SJSA1 (cell line): ENCODE data around the gene ZFYVE19. TPM values are rescaled to one million over a fixed set of nuclear protein-coding genes. Genes with fewer than 3 reads are reported as not detected.

Source experiments
- DNase-seq, 2 experiments: peaks; one replicate each; pipeline ENCODE4 v3.0.0-alpha.2; 2015 to 2020; ENCODE audit warnings: low spot score in 2 of 2, low read depth in 1 of 2
- H3K27ac ChIP-seq: fragments of 250-450 bp; sonication (Bioruptor Pico); 2 replicates; pipeline ENCODE4 v1.5.1; 2020; ENCODE audit warnings: mild to moderate bottlenecking, moderate library complexity
- H3K27me3 ChIP-seq: fragments of 250-450 bp; sonication (Bioruptor Pico); replicated peaks from 2 replicates; pipeline ENCODE4 v1.5.1; 2020; ENCODE audit warnings: mild to moderate bottlenecking, moderate library complexity
- H3K36me3 ChIP-seq: fragments of 250-450 bp; sonication (Bioruptor Pico); 2 replicates; pipeline ENCODE4 v1.5.1; 2020; ENCODE audit warnings: mild to moderate bottlenecking
- H3K4me1 ChIP-seq: fragments of 250-450 bp; sonication (Bioruptor Pico); replicated peaks from 2 replicates; pipeline ENCODE4 v1.6.1; 2021; ENCODE audit warnings: mild to moderate bottlenecking
- H3K4me3 ChIP-seq: fragments of 250-450 bp; sonication (Bioruptor Pico); 2 replicates; pipeline ENCODE4 v1.5.1; 2020; ENCODE audit warnings: mild to moderate bottlenecking
- H3K9me3 ChIP-seq: fragments of 250-450 bp; sonication (Bioruptor Pico); replicated peaks from 2 replicates; pipeline ENCODE4 v1.5.1; 2020; ENCODE audit warnings: mild to moderate bottlenecking
- total RNA-seq: library from RNA; depleted of rRNA; stranded (reverse); fragments of >200 nt; shearing (Covaris generic); gene quantifications from 2 replicates; pipeline ENCODE4 v1.2.3, GENCODE V29; 2014

The ZFYVE19 gene
- total RNA-seq, 1 experiment from 2014 or later, result 33.8 TPM

GRCh38 chr15:40815042-40815698 lies 8.3 kb downstream of the ZFYVE19 start:
- Histone ChIP-seq H3K27ac (no peak overlapping the region), H3K27me3 (no peaks in the 10 kb centered on the region), H3K36me3 (peaks cover 29% of the 10 kb centered on the region), H3K9me3 (no peaks in the 10 kb centered on the region), H3K4me3 (no peak overlapping the region), H3K4me1 (no peaks in the 10 kb centered on the region)
- no peak for DNase-seq

- DNase-seq, result no peak
- Histone ChIP-seq H3K27ac (no peak overlapping the region), H3K36me3 (peaks cover 10% of the 10 kb centered on the region; the same call in 1 of the 2 replicates), H3K27me3 (no peaks in the 10 kb centered on the region), H3K4me3 (no peak overlapping the region), H3K9me3 (no peaks in the 10 kb centered on the region), H3K4me1 (no peaks in the 10 kb centered on the region)
These were observed 12.2 kb downstream of the ZFYVE19 start for GRCh38 chr15:40819048-40819447.

GRCh38 chr15:40821195-40821594 lies 14.3 kb downstream of the ZFYVE19 start:
- Histone ChIP-seq H3K4me3 (no peak overlapping the region), H3K9me3 (no peaks in the 10 kb centered on the region), H3K36me3 (no peaks in the 10 kb centered on the region), H3K27me3 (no peaks in the 10 kb centered on the region), H3K4me1 (peaks cover 9% of the 10 kb centered on the region), H3K27ac (no peak overlapping the region)
- no peak for DNase-seq

GRCh38 chr15:40823572-40824343 lies 16.9 kb downstream of the ZFYVE19 start:
- Histone ChIP-seq H3K27ac (no peak overlapping the region), H3K27me3 (no peaks in the 10 kb centered on the region), H3K36me3 (no peaks in the 10 kb centered on the region), H3K9me3 (no peaks in the 10 kb centered on the region), H3K4me1 (peaks cover 10% of the 10 kb centered on the region), H3K4me3 (no peak overlapping the region)
- DNase-seq, result no peak

GRCh38 chr15:40825661-40826422 lies 19.0 kb downstream of the ZFYVE19 start:
- Histone ChIP-seq H3K4me3 (no peak overlapping the region), H3K27me3 (no peaks in the 10 kb centered on the region), H3K9me3 (no peaks in the 10 kb centered on the region), H3K4me1 (peaks cover 10% of the 10 kb centered on the region), H3K36me3 (no peaks in the 10 kb centered on the region), H3K27ac (no peak overlapping the region)
- peak in 1 of 2 experiments; percentile 35 for DNase-seq

GRCh38 chr15:40826423-40827075 lies 19.7 kb downstream of the ZFYVE19 start:
- no peaks in the 10 kb centered on the region for H3K27me3 ChIP-seq
- no peaks in the 10 kb centered on the region for H3K36me3 ChIP-seq
- no peak overlapping the region for H3K4me3 ChIP-seq
- H3K27ac ChIP-seq, result no peak overlapping the region
- H3K4me1 ChIP-seq, result peaks cover 10% of the 10 kb centered on the region
- no peak for DNase-seq
- no peaks in the 10 kb centered on the region for H3K9me3 ChIP-seq

GRCh38 chr15:40828447-40829036 lies 21.7 kb downstream of the ZFYVE19 start, which contains the start of gene PPP1R14D:
PPP1R14D (minus strand) TSS chr15:40828708; CDS start chr15:40828641, 67 bp downstream.
- Histone ChIP-seq H3K4me3 (no peak within 1 kb of the TSS), H3K27ac (no peak within 1 kb of the TSS), H3K36me3 (no peaks in the 10 kb centered on the region), H3K27me3 (no peaks in the 10 kb centered on the region), H3K4me1 (peaks cover 10% of the 10 kb centered on the region), H3K9me3 (no peaks in the 10 kb centered on the region)
- DNase-seq, result no peak

GRCh38 chr15:40829115-40829514 lies 22.2 kb downstream of the ZFYVE19 start:
- Histone ChIP-seq H3K36me3 (no peaks in the 10 kb centered on the region), H3K4me1 (peaks cover 10% of the 10 kb centered on the region), H3K9me3 (no peaks in the 10 kb centered on the region), H3K27me3 (no peaks in the 10 kb centered on the region), H3K27ac (no peak overlapping the region), H3K4me3 (no peak overlapping the region)
- DNase-seq, result no peak

GRCh38 chr15:40830884-40831283 lies 24.0 kb downstream of the ZFYVE19 start:
- Histone ChIP-seq H3K4me1 (peaks cover 17% of the 10 kb centered on the region), H3K27me3 (no peaks in the 10 kb centered on the region), H3K36me3 (no peaks in the 10 kb centered on the region), H3K27ac (no peak overlapping the region), H3K9me3 (no peaks in the 10 kb centered on the region), H3K4me3 (no peak overlapping the region)
- no peak for DNase-seq

- no peaks in the 10 kb centered on the region for H3K36me3 ChIP-seq
- no peak for DNase-seq
- H3K4me3 ChIP-seq, result no peak overlapping the region
- H3K4me1 ChIP-seq, result peaks cover 12% of the 10 kb centered on the region
- H3K9me3 ChIP-seq, result no peaks in the 10 kb centered on the region
- no peaks in the 10 kb centered on the region for H3K27me3 ChIP-seq
- H3K27ac ChIP-seq, result no peak overlapping the region
These were observed 25.0 kb downstream of the ZFYVE19 start for GRCh38 chr15:40831861-40832260.

- H3K9me3 ChIP-seq, result no peaks in the 10 kb centered on the region
- no peak overlapping the region for H3K27ac ChIP-seq
- DNase-seq, result no peak
- H3K4me1 ChIP-seq, result peaks cover 12% of the 10 kb centered on the region
- no peak overlapping the region for H3K4me3 ChIP-seq
- no peaks in the 10 kb centered on the region for H3K27me3 ChIP-seq
- no peaks in the 10 kb centered on the region for H3K36me3 ChIP-seq
These were observed 26.0 kb downstream of the ZFYVE19 start for GRCh38 chr15:40832903-40833302.

- no peaks in the 10 kb centered on the region for H3K27me3 ChIP-seq
- H3K27ac ChIP-seq, result no peak overlapping the region
- H3K9me3 ChIP-seq, result no peaks in the 10 kb centered on the region
- H3K36me3 ChIP-seq, result no peaks in the 10 kb centered on the region
- no peak overlapping the region for H3K4me3 ChIP-seq
- DNase-seq, result no peak
- peaks cover 12% of the 10 kb centered on the region for H3K4me1 ChIP-seq
These were observed 29.1 kb downstream of the ZFYVE19 start for GRCh38 chr15:40836020-40836419.

- Histone ChIP-seq H3K27ac (no peak overlapping the region), H3K4me1 (peaks cover 13% of the 10 kb centered on the region)
- DNase-seq, result no peak
These were observed 31.9 kb downstream of the ZFYVE19 start for GRCh38 chr15:40838756-40839155.

More at GRCh38 chr15:40838756-40839155, 31.9 kb downstream of the ZFYVE19 start:
- Histone ChIP-seq H3K9me3 (no peaks in the 10 kb centered on the region), H3K27me3 (peaks cover 14% of the 10 kb centered on the region; the same call in 1 of the 2 replicates), H3K36me3 (no peaks in the 10 kb centered on the region), H3K4me3 (no peak overlapping the region)
